SK-N-SH (cell line): ENCODE results near the gene FERMT2. TPM values are rescaled to one million over a fixed set of nuclear protein-coding genes. Genes with fewer than 3 reads are reported as not detected.
A peak's percentile ranks its signal among the peaks of the same experiment; 100 is the strongest.

Experiments
- CHD2 ChIP-seq: fragments of 150-350 bp; IDR thresholded peaks from 2 replicates; pipeline ENCODE4 v1.6.1; 2018; ENCODE audit warnings: low read length; ENCODE audit not compliant: partially characterized antibody
- EZH2phosphoT487 ChIP-seq: fragments of 200-600 bp; sonication (generic); IDR thresholded peaks from 2 replicates; pipeline ENCODE4 v1.6.1; 2017; ENCODE audit warnings: low read depth, mixed run types, mild to moderate bottlenecking, antibody characterized with exemption, moderate library complexity, borderline replicate concordance
- FOSL2 ChIP-seq: IDR thresholded peaks from 2 replicates; pipeline ENCODE4 v1.4.0; 2012; ENCODE audit warnings: low read depth, mild to moderate bottlenecking, moderate library complexity, borderline replicate concordance
- FOXM1 ChIP-seq: IDR thresholded peaks from 2 replicates; pipeline ENCODE4 v1.4.0; 2012; ENCODE audit warnings: low read depth, mild to moderate bottlenecking
- GABPA ChIP-seq: IDR thresholded peaks from 2 replicates; pipeline ENCODE4 v1.4.0; 2012; ENCODE audit warnings: low read depth, mild to moderate bottlenecking
- MXI1 ChIP-seq: IDR thresholded peaks from 2 replicates; pipeline ENCODE4 v1.6.1; 2012; ENCODE audit warnings: mild to moderate bottlenecking, low read depth, low read length, improper control_type of control experiment
- NRF1 ChIP-seq: IDR thresholded peaks from 2 replicates; pipeline ENCODE4 v1.6.1; 2012; ENCODE audit warnings: low read depth, mild to moderate bottlenecking, low read length
- POLR2AphosphoS5 ChIP-seq: IDR thresholded peaks from 2 replicates; pipeline ENCODE4 v1.6.1; 2012; ENCODE audit warnings: low read depth, low read length
- RAD21 ChIP-seq: IDR thresholded peaks from 2 replicates; pipeline ENCODE4 v1.6.1; 2012; ENCODE audit warnings: mild to moderate bottlenecking, low read length
- TAF1 ChIP-seq: IDR thresholded peaks from 2 replicates; pipeline ENCODE4 v1.6.1; 2012; ENCODE audit warnings: low read depth, mild to moderate bottlenecking, low read length, moderate library complexity, borderline replicate concordance
- TCF12 ChIP-seq: IDR thresholded peaks from 2 replicates; pipeline ENCODE4 v1.4.0; 2012
- TEAD4 ChIP-seq: IDR thresholded peaks from 2 replicates; pipeline ENCODE4 v1.4.0; 2012; ENCODE audit warnings: mild to moderate bottlenecking, borderline replicate concordance; ENCODE audit not compliant: insufficient read depth
- polyA plus RNA-seq, 3 experiments: library from polyadenylated mRNA; depleted of rRNA; stranded (reverse); fragments of >200 nt; gene quantifications; 2 replicates each; pipeline ENCODE4 v1.2.3, GENCODE V29; 2012
- TF ChIP-seq, protein P1 (sequence below): fragments of 150-350 bp; IDR thresholded peaks from 2 replicates; pipeline ENCODE4 v1.6.1; 2017; ENCODE audit warnings: antibody characterized with exemption, low read length, low read depth, borderline replicate concordance
- TF ChIP-seq, protein P2 (sequence below): IDR thresholded peaks from 2 replicates; pipeline ENCODE4 v1.4.0; 2012; ENCODE audit warnings: low read depth, borderline replicate concordance
- TF ChIP-seq, protein P3 (sequence below): IDR thresholded peaks from 2 replicates; pipeline ENCODE4 v1.4.0; 2012; ENCODE audit warnings: low read depth
- TF ChIP-seq, protein P4 (sequence below): IDR thresholded peaks from 2 replicates; pipeline ENCODE4 v1.4.0; 2012; ENCODE audit warnings: low read depth, borderline replicate concordance
- TF ChIP-seq, protein P5 (sequence below): IDR thresholded peaks from 2 replicates; pipeline ENCODE4; 2012

Gene FERMT2
- polyA plus RNA-seq, 1 of the 3 experiments (the other 2 are of a cell fraction), result 40.1 TPM

DNA sequence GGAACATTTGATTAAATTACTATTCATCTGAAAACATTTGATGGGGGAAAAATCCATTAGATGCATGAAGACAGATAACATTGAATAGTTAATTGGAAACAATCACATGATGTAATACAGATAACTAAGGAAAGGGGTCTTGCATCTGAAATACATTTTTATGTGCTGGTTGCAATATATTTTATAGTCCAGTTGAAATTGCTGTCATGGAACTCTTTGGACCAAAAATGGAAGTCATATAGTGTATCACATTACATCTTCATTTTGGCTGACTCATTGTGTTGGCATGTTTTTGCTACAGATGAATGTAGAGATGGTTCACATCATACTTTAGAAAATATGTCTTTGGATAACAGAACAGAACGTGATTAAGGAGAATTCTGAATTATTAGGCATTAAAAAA lies 116.4 kb downstream of the FERMT2 start (continued):
- TF ChIP-seq, protein P1, sequence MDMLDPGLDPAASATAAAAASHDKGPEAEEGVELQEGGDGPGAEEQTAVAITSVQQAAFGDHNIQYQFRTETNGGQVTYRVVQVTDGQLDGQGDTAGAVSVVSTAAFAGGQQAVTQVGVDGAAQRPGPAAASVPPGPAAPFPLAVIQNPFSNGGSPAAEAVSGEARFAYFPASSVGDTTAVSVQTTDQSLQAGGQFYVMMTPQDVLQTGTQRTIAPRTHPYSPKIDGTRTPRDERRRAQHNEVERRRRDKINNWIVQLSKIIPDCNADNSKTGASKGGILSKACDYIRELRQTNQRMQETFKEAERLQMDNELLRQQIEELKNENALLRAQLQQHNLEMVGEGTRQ, result no peak
- TF ChIP-seq MXI1 (no peak), EZH2phosphoT487 (no peak), CHD2 (no peak), TEAD4 (peak; percentile 60; the same call in 1 of the 2 replicates), TAF1 (no peak), FOXM1 (no peak), NRF1 (no peak), RAD21 (no peak), POLR2AphosphoS5 (peak; percentile 57; the same call in 1 of the 2 replicates), TCF12 (peak; percentile 84), FOSL2 (peak; percentile 88), GABPA (no peak)
- TF ChIP-seq, protein P2, sequence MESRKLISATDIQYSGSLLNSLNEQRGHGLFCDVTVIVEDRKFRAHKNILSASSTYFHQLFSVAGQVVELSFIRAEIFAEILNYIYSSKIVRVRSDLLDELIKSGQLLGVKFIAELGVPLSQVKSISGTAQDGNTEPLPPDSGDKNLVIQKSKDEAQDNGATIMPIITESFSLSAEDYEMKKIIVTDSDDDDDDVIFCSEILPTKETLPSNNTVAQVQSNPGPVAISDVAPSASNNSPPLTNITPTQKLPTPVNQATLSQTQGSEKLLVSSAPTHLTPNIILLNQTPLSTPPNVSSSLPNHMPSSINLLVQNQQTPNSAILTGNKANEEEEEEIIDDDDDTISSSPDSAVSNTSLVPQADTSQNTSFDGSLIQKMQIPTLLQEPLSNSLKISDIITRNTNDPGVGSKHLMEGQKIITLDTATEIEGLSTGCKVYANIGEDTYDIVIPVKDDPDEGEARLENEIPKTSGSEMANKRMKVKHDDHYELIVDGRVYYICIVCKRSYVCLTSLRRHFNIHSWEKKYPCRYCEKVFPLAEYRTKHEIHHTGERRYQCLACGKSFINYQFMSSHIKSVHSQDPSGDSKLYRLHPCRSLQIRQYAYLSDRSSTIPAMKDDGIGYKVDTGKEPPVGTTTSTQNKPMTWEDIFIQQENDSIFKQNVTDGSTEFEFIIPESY, result peak; percentile 68; the same call in 1 of the 2 replicates
- TF ChIP-seq, protein P3, sequence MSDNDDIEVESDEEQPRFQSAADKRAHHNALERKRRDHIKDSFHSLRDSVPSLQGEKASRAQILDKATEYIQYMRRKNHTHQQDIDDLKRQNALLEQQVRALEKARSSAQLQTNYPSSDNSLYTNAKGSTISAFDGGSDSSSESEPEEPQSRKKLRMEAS, result no peak
- TF ChIP-seq, protein P4, sequence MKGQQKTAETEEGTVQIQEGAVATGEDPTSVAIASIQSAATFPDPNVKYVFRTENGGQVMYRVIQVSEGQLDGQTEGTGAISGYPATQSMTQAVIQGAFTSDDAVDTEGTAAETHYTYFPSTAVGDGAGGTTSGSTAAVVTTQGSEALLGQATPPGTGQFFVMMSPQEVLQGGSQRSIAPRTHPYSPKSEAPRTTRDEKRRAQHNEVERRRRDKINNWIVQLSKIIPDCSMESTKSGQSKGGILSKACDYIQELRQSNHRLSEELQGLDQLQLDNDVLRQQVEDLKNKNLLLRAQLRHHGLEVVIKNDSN, result no peak
- TF ChIP-seq, protein P5, sequence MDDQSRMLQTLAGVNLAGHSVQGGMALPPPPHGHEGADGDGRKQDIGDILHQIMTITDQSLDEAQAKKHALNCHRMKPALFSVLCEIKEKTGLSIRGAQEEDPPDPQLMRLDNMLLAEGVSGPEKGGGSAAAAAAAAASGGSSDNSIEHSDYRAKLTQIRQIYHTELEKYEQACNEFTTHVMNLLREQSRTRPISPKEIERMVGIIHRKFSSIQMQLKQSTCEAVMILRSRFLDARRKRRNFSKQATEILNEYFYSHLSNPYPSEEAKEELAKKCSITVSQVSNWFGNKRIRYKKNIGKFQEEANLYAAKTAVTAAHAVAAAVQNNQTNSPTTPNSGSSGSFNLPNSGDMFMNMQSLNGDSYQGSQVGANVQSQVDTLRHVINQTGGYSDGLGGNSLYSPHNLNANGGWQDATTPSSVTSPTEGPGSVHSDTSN, result peak; percentile 79
